HG02870 (cell line): ENCODE measurements around the gene ATP11A.
A peak's percentile ranks its signal among the peaks of the same experiment; 100 is the strongest.
"Not testable (repeated sequence)": the region's sequence is repeated elsewhere in the genome, so short reads cannot be mapped to it uniquely, and the experiment has no call there.

ENCODE experiments used
- ATAC-seq: cut with Tn5 transposase; IDR thresholded peaks from one replicate; pipeline ENCODE4 v1.9.1; 2021; ENCODE audit warnings: mild to moderate bottlenecking, moderate library complexity; ENCODE audit not compliant: unreplicated experiment

The ATP11A gene

DNA sequence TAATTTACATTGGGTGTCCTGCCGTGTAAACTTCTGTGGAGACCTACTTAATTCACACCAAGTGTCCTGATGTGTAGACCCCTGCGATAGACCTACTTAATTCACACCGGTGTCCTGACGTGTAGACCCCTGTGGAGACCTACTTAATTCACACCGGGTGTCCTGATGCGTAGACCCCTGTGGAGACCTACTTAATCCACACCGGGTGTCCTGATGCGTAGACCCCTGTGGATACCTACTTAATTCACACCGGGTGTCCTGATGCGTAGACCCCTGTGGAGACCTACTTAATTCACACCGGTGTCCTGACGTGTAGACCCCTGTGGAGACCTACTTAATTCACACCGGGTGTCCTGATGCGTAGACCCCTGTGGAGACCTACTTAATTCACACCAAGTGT, 97.0 kb downstream of the ATP11A start:
- ATAC-seq: not testable (repeated sequence)

DNA sequence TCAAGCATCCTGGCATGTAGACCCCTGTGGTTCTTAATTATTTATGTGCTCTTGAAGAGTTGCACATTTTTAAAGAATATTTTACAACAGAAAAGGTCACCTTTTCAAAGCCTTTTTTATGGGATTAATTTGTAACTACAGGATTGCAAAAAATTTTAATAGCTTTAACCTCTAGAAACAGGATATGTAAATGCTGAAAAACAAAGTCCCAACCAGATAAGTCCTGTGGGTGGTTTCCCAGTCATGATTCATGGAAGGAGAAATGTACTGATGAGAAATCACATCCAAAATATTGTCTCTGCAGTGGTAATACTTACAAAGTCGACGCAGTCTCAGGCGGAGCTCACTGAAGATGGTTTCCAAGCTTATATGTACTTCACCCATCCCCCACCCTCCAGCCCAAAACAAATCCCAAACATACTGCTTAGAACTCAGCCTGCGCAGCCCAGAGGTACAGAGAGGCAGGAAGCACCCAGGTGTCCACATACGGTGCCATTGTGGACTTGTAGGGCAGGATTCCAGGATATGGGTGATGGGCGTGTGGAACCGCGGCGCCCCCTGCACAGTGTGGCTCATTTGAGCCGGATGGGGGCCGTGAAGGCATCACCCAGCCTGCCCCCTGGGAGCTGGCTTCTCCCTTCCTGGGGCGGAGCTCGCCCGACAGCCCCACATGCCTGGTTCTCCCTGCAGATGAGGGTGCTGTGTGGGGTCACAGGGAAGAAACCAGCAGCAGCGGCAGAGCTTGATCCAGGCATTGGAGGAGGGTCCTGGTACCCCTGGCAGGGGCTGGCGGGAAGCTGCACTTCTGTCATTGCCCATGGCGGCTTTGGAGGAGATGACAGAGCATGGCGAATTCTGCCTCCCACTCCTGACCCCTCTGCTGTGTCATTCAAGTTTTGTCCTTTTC, 101.2 kb downstream of the ATP11A start:
- no peak for ATAC-seq

DNA sequence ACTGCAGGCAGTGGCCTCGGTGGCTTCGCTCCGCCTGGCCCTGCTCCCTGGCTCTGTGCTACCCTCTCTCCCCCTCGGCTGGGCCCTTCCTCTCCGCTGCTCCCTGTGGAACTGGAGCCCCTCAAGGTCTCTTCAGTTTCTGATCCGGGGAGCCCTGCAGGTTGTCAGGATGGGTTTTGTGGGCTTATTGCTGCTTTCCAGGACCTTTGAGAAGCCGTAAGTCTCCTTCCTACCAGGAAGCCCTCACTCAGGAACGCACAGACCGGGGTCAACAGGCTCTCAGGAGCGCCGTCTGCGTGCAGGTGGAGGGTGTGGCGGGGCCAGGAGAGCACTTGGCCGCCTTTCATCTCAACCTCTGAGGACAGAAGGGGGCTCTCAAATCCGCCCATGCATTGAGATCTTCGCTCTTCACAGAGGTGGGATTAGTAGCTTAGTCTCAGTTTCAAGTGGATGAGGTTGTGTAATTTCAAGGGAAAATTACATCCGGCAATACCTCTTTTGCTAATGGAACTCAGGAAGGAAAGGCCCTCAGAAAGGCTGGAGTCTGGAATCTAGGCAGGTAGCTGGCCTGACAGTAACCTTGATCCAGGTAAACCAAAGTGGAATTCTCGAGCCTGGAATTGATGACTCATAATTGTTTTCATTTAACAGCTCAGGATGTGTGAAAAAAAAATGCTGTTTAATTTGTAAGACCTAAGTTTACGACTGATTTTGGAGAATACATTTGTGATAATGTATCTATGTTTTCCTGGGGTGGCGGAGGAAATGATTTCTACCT, 102.0 kb downstream of the ATP11A start:
- no peak for ATAC-seq

DNA sequence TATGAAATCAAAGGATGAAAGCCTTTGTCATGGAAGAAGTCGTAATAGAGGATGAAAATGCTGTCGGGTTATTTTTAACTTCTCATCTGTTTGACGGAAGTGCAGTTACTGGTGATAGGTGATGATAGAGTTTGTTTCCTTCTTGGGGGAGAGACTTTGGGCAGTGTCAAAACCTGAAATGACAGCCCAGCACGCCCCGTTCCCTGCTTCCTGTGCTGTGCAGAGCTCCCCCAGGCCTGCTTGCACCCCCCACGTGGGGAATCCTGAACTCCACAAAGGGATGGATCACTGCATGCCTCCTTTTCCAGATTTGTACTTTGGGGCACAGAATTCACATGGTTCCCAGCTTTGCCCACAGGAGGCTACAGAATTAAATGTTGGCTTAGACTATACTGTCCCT, 102.7 kb downstream of the ATP11A start:
- ATAC-seq: no peak

DNA sequence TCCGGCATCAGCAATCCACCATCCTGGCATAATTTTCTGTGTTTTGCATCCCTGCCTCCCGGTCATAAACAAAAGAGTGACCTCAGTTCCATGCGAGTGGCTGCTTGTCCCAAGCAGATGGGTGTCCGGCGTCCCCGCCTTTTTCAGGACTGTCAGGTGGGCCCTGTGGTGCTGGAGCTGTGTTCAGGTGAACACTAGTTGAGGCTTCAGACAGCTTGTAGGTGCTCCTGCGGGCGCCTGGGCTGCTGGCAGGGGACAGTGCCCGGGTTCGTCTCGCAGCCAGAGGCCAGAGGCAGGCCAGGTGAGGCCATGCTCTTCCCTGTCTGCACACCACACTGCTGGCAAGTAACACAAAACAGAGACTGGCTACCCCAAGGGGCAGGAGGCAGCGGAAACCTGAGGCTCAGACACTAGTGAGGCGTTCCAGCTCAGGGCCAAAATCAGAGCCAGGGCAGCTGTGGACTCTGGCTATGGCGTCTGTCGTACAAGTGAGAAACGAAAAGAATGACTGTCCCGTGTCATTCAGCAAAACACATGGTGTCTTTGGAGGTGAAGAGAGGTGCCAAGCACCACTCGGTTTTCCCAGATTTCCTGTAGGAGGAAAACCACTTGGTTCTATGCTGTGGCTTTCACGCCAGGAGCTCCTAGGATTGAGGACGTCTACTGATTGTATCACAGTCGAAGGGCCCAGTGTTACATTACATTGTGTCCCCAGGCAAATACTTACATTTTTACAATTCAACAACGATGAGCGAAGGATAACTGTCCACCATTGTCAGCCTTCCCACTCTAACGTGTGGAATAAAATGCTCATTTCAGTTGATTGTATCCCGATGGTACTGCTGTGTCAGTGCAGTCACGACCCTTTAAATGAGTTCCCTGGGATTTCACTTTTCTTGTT, 104.0 kb downstream of the ATP11A start:
- no peak for ATAC-seq

GRCh38 chr13:112795277-112795676, 105.4 kb downstream of the ATP11A start:
- no peak for ATAC-seq

DNA sequence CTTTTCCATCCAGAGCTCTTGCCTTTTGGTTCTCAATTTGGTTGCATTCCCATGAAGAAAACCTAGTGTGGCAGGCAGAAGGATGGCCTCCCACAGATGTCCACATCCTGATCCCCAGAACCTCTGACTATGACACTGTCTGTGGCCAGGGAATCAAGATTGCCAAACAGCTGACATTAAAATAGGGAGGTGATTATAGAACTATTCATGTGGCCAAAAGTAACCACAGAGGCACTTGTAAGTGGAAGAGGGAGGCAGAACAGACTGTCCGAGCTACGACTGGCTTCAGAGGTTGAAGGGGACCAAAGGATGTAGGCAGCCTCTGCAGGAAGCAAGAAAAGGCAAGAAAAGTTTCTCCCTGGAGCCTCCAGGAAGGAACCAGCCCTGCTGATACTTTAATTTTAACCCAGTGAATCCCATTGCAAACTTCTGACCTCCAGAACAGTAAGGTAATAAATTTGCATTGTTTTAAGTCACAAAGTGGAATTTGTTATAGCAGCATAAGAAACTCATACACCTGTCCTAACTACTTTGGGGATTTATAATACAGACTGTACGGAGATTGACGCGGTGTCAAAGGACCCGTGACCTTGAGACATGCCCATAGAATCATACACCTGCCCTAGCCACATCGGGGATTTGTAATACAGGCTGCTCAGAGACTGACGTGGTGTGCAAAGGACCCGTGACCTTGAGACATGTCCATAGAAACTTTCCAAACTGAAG, 106.5 kb downstream of the ATP11A start:
- no peak for ATAC-seq

DNA sequence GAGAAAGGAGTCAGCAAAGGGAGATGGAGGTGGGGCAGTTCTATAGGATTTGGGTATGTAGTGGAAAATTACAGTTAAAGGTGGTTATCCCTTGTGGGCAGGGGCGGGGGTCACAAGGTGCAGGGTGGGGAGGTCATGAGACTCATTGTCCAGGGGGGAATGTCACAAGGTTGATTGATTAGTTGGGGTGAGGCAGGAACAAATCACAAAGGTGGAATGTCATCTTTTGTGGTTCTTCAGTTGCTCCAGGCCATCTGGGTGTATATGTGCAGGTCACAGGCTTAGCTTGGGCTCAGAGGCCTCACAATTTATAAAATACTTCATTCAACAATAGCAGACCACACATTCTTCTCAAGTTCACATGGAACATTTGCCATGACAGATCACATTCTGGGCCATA, 109.6 kb downstream of the ATP11A start:
- no peak for ATAC-seq

- no peak for ATAC-seq
Measured at GRCh38 chr13:112800057-112800456, 110.2 kb downstream of the ATP11A start.

DNA sequence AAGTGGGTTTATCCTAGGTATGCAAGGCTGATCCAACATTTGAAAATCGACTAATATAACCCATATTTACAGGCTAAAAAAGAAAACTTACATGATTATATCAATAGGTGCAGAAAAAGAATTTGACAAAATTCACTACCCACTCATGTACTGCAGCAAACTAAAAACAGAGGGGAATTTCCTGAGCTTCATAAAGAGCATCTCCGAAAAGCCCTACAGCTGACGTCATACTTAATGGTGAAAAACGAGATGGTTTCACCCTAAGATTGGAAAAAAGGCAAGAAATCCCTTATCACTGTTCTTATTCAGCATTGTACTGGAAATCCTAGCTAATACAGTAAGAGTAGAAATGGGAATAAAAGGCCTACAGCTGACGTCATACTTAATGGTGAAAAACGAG, 111.0 kb downstream of the ATP11A start:
- not testable (repeated sequence) for ATAC-seq

DNA sequence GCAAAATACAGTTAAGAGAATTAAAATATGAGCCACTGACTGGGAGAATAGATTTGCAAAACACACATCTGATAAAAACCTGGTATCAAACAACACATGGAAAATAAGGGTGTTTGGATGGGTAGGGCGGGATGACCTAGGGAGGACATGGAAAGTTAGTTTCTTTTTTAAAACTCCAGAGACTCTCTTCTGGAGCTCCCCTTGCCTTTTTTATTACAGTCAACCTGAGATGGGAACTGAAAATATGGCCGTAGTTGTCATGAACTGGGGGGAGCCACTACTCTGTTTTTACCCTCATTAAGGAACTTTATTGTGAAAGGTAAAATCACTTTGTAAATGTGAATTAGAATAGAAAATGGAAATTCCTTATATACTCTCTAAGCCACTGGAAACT, 113.0 kb downstream of the ATP11A start:
- ATAC-seq: peak; percentile 58

DNA sequence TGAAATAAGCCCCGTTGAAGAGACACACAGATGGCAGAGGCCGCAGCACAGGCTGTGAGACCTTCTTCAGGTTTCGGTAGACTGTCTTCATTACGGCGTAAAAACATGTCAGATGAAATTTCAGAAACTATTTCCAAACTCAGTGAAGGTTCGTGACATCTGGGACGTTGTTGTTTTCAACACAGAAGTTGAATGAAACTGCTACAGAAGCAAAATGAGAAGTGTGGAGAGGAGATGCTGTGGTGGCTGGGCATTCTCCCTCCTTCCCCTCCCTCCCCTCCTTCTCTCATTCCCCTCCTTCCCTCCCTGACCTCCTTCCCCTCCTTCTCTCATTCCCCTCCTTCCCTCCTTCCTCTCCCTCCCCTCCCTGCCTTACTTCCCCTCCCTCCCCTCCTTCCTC, 113.6 kb downstream of the ATP11A start:
- peak; percentile 70 for ATAC-seq

DNA sequence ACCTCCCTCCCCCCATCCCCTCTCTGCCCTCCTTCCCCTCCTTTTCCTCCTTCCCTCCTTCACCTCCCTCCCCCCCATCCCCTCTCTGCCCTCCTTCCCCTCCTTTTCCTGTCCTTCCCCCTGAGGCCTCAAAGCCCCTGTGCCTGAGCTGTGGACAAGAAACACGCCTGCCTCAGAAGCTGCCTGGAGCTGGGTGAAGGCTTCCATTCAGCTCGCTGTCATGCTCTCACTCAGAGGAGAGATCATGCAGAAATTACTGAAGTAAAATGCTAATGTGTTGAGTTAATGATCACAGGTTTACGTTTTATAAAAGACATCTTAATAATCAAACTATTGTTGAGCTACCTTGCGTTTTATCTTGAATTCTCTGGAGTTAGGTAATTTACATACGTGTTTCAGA, 114.5 kb downstream of the ATP11A start:
- no peak for ATAC-seq

- no peak for ATAC-seq
Measured at GRCh38 chr13:112806739-112807652, 117.2 kb downstream of the ATP11A start.

- no peak for ATAC-seq
Measured at GRCh38 chr13:112807653-112808376, 118.0 kb downstream of the ATP11A start.

GRCh38 chr13:112808377-112809140, 118.7 kb downstream of the ATP11A start:
- no peak for ATAC-seq

GRCh38 chr13:112809332-112810315, 119.8 kb downstream of the ATP11A start:
- no peak for ATAC-seq
